Endothelial cell (in vitro differentiated cells): ENCODE results near the gene CCDC102A. TPM values are rescaled to one million over a fixed set of nuclear protein-coding genes. Genes with fewer than 3 reads are reported as not detected.

Source experiments
- DNase-seq: peaks from one replicate; pipeline ENCODE4 v3.0.0; 2021; ENCODE audit warnings: low spot score
- H3K27ac Mint-ChIP-seq: one replicate; pipeline ENCODE4 v1.8.0; 2021; ENCODE audit warnings: mixed read lengths, inconsistent platforms; ENCODE audit not compliant: unreplicated experiment
- H3K27me3 Mint-ChIP-seq: one replicate; pipeline ENCODE4 v1.8.0; 2021; ENCODE audit warnings: mild to moderate bottlenecking, moderate library complexity, mixed read lengths, inconsistent platforms; ENCODE audit not compliant: unreplicated experiment
- H3K36me3 Mint-ChIP-seq: one replicate; pipeline ENCODE4 v1.8.0; 2021; ENCODE audit warnings: mild to moderate bottlenecking, low read depth, mixed read lengths, inconsistent platforms; ENCODE audit not compliant: unreplicated experiment
- H3K4me1 Mint-ChIP-seq: one replicate; pipeline ENCODE4 v1.8.0; 2021; ENCODE audit warnings: mild to moderate bottlenecking, mixed read lengths, inconsistent platforms; ENCODE audit not compliant: unreplicated experiment
- H3K4me3 Mint-ChIP-seq: one replicate; pipeline ENCODE4 v1.8.0; 2021; ENCODE audit warnings: mild to moderate bottlenecking, mixed read lengths, inconsistent platforms; ENCODE audit not compliant: unreplicated experiment
- H3K9me3 Mint-ChIP-seq: one replicate; pipeline ENCODE4 v1.8.0; 2021; ENCODE audit warnings: mixed read lengths, inconsistent platforms; ENCODE audit not compliant: unreplicated experiment
- total RNA-seq: library from RNA; stranded (reverse); fragmentation: NEBNext Ultra II Directional; extraction: Animal tissue kit (Norgen Biotek cat#: 25700); gene quantifications from one replicate; pipeline ENCODE4 v1.2.1, GENCODE V29; 2021; ENCODE audit not compliant: unreplicated experiment
- TF ChIP-seq, protein P1 (sequence below): fragments of 200-600 bp; sonication (generic); IDR thresholded peaks from one replicate; pipeline ENCODE4 v1.5.0; 2021; ENCODE audit warnings: antibody characterized with exemption; ENCODE audit not compliant: unreplicated experiment

Gene CCDC102A
- total RNA-seq, 1 donor from 2014 or later, result 14.6 TPM

DNA sequence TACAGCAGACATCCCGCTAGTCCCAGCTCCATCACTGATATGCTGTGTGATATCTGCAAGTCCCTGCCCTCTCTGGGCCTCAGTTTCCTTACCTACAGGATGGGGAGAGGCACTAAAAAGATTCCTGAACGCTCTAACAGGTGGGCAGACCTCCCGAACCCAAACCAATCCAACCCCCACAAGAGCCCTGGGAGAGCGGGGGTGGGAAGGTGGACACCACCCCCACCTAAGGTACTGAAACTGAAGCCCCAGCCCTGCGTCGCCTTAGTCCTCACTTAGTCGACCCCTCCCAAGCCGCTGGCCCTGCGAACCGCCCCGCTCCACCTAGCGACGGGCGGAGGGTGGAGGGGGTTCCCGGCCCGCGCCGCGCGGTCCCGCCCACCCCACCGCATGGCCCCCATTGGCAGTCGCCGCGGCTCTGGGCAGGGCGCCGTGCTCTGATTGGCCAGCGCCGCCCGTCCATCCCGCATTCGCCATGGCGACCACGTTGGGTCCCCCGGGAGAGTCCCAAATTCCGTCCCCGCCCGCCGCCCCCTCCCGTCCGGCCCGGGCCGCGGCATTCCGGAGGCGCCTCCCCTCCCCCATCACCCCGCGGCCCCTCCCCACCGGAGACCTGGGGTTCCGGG lies 578 bp downstream of the CCDC102A start:
- peak overlapping the region; percentile 48 for H3K27ac Mint-ChIP-seq
- no peaks in the 10 kb centered on the region for H3K9me3 Mint-ChIP-seq
- peaks cover 13% of the 10 kb centered on the region for H3K36me3 Mint-ChIP-seq
- TF ChIP-seq, protein P1, sequence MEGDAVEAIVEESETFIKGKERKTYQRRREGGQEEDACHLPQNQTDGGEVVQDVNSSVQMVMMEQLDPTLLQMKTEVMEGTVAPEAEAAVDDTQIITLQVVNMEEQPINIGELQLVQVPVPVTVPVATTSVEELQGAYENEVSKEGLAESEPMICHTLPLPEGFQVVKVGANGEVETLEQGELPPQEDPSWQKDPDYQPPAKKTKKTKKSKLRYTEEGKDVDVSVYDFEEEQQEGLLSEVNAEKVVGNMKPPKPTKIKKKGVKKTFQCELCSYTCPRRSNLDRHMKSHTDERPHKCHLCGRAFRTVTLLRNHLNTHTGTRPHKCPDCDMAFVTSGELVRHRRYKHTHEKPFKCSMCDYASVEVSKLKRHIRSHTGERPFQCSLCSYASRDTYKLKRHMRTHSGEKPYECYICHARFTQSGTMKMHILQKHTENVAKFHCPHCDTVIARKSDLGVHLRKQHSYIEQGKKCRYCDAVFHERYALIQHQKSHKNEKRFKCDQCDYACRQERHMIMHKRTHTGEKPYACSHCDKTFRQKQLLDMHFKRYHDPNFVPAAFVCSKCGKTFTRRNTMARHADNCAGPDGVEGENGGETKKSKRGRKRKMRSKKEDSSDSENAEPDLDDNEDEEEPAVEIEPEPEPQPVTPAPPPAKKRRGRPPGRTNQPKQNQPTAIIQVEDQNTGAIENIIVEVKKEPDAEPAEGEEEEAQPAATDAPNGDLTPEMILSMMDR, result no peak
- peaks cover 44% of the 10 kb centered on the region for H3K4me1 Mint-ChIP-seq
- H3K4me3 Mint-ChIP-seq, result peak overlapping the region; percentile 93
- H3K27me3 Mint-ChIP-seq, result peaks cover 22% of the 10 kb centered on the region
- peak; percentile 95 for DNase-seq

DNA sequence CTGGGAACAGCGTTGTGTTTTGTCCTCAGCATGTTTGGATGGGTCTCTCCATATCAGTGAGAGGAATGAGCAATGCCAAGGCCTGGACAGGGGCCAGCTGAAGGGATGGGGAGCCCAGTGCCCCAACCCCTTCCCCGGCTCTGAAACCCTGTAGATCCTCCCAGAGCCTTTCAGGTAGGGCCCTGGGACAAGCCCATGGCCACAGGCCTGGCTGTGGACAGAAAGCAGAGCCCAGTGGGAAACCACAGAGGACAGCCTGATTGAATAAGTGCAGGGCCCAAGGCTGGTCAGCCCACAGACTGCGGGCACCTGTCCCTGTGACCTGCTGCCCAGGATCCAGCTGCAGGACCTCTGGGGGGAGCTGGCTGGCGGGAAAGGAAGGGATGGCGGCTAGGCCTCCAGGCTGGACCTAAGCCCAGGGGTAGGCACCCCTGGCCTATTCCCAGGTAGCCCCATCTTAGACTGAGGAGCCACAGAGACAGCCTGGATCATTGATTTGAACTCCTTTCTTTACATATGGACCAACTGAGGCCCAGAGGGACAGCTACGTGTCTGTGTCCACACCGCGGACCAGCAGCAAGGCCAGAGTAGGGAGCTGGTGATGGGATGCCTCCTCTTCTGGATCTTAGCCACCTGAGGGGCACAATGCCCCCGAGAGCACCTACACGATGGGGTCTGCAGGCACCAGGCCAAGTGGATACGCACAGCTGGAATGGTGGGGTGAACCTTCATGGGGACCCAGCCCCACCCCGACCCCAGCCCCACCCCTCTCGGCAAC lies 1.3 kb downstream of the CCDC102A start:
- H3K27ac Mint-ChIP-seq, result no peak overlapping the region
- H3K36me3 Mint-ChIP-seq, result peaks cover 13% of the 10 kb centered on the region
- H3K9me3 Mint-ChIP-seq, result no peaks in the 10 kb centered on the region
- H3K4me1 Mint-ChIP-seq, result peaks cover 52% of the 10 kb centered on the region
- peaks cover 25% of the 10 kb centered on the region for H3K27me3 Mint-ChIP-seq
- peak overlapping the region; percentile 78 for H3K4me3 Mint-ChIP-seq
- TF ChIP-seq, protein P1, result no peak
- DNase-seq, result no peak

DNA sequence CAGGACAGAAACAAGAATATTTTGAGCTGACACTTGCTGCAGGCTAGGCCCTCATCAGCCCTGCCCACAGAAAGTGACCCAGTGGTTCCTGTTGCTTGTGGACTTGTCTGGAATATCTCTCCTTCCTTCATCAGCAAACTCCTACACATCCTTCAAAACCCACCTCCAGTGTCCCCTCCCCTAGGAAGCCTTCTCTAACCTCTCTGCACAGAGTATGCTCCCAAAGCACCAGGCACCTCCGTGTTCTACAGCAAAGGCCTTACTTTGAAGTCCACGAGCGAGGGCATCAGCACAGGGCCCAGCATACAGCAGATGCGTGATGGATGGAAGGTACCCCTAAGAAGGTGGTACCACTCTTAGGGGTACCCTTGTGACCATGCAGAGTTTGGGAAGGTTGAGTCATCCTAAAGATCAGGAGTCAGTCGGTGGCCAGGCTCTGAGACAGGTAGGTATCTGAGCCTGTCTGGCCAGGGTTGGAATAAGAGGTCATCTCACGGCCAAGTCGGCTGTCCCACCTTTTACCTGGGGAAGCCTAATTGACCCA lies 2.0 kb downstream of the CCDC102A start:
- H3K27ac Mint-ChIP-seq, result peak overlapping the region; percentile 77
- H3K9me3 Mint-ChIP-seq, result no peaks in the 10 kb centered on the region
- peak overlapping the region; percentile 78 for H3K4me3 Mint-ChIP-seq
- H3K4me1 Mint-ChIP-seq, result peaks cover 58% of the 10 kb centered on the region
- H3K36me3 Mint-ChIP-seq, result peaks cover 13% of the 10 kb centered on the region
- TF ChIP-seq, protein P1, result no peak
- DNase-seq, result no peak
- H3K27me3 Mint-ChIP-seq, result peaks cover 30% of the 10 kb centered on the region

DNA sequence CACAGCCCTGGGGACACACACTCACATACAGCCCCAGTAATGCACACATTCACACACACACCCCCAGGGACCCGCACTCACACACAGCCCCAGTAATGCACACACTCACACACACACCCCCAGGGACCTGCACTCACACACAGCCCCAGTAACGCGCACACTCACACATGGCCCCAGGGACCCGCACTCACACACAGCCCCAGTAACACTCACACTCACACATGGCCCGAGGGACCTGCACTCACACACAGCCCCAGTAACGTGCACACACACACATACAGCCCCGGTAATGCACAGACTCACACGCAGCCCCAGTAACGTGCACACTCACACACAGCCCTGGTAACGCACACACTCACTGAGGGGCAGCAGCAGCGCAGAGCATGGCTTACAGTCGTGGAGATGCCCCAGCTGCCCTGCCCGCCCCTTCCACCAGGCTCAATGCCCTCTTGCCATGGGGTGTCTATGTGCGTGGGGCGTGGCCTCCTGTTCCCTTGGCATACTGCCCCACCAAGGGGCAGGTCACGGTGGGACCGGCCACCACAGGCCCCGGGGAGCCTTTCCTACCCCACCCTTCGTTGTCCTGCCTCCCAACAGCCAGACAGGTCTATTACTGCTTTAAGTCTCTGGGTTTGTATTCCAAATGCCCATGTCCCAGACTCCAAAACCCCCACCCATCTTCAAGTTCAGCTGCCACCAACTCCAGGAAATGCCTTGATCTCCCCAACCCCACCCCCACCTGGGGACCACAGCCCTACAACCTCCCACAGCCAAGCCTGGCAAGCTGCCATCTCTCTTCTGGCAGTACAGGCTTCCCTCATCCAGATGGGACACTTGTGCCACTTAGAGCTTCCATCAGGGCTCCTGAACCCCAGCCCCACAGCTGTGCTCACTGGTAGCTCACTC lies 2.7 kb downstream of the CCDC102A start:
- peak overlapping the region; percentile 77 for H3K27ac Mint-ChIP-seq
- H3K36me3 Mint-ChIP-seq, result peaks cover 13% of the 10 kb centered on the region
- no peaks in the 10 kb centered on the region for H3K9me3 Mint-ChIP-seq
- DNase-seq, result no peak
- TF ChIP-seq, protein P1, result no peak
- H3K4me3 Mint-ChIP-seq, result peak overlapping the region; percentile 78
- H3K4me1 Mint-ChIP-seq, result peaks cover 58% of the 10 kb centered on the region
- peaks cover 30% of the 10 kb centered on the region for H3K27me3 Mint-ChIP-seq
